RWPE2 (cell line): ENCODE results near the gene MSMO1.
A peak's percentile ranks its signal among the peaks of the same experiment; 100 is the strongest.

Experiments
- ATAC-seq: fragments of 200-7000 bp; cut with Tn5 transposase; 3 replicates; pipeline ENCODE4 v1.9.1; 2021; ENCODE audit warnings: low read depth
- DNase-seq: peaks from one replicate; pipeline ENCODE4 v3.0.0-alpha.2; 2020; ENCODE audit warnings: low spot score
- H3K27ac ChIP-seq: fragments of 450-650 bp; 2 replicates; pipeline ENCODE4 v1.5.1; 2017; ENCODE audit warnings: mild to moderate bottlenecking; ENCODE audit not compliant: poor library complexity, severe bottlenecking
- H3K27me3 ChIP-seq: fragments of 250-450 bp; sonication (Bioruptor Pico); 2 replicates; pipeline ENCODE4 v1.5.1; 2021; ENCODE audit warnings: mild to moderate bottlenecking, moderate library complexity; ENCODE audit not compliant: insufficient read depth, poor library complexity, severe bottlenecking
- H3K36me3 ChIP-seq: fragments of 250-450 bp; sonication (Bioruptor Pico); 2 replicates; pipeline ENCODE4 v1.5.1; 2020; ENCODE audit warnings: low read depth, mild to moderate bottlenecking, moderate library complexity
- H3K4me1 ChIP-seq: fragments of 250-450 bp; sonication (Bioruptor Pico); 2 replicates; pipeline ENCODE4 v1.5.1; 2021; ENCODE audit warnings: mild to moderate bottlenecking, moderate library complexity; ENCODE audit not compliant: insufficient read depth, poor library complexity, severe bottlenecking
- H3K4me3 ChIP-seq: fragments of 250-450 bp; sonication (Bioruptor Pico); 2 replicates; pipeline ENCODE4 v1.5.1; 2021; ENCODE audit warnings: mild to moderate bottlenecking, moderate library complexity; ENCODE audit not compliant: severe bottlenecking
- H3K9me3 ChIP-seq: fragments of 250-450 bp; sonication (Bioruptor Pico); 2 replicates; pipeline ENCODE4 v1.5.1; 2021; ENCODE audit warnings: mild to moderate bottlenecking, moderate library complexity; ENCODE audit not compliant: severe bottlenecking
- CTCF ChIP-seq: fragments of 450-650 bp; IDR thresholded peaks from one replicate; pipeline ENCODE4 v1.5.1; 2017; ENCODE audit warnings: mild to moderate bottlenecking, moderate library complexity; ENCODE audit not compliant: poor library complexity, severe bottlenecking

MSMO1 gene

GRCh38 chr4:165347647-165348569 lies 20.4 kb downstream of the MSMO1 start:
- no peak for ATAC-seq
- Histone ChIP-seq H3K9me3 (no peaks in the 10 kb centered on the region), H3K4me1 (no peaks in the 10 kb centered on the region), H3K27ac (no peak overlapping the region), H3K27me3 (no peaks in the 10 kb centered on the region), H3K4me3 (no peak overlapping the region), H3K36me3 (peaks cover 2% of the 10 kb centered on the region)
- DNase-seq, result no peak
- no peak for TF ChIP-seq CTCF

GRCh38 chr4:165351359-165352130 lies 24.1 kb downstream of the MSMO1 start:
- Histone ChIP-seq H3K27me3 (no peaks in the 10 kb centered on the region), H3K36me3 (no peaks in the 10 kb centered on the region), H3K4me3 (no peak overlapping the region), H3K9me3 (no peaks in the 10 kb centered on the region), H3K4me1 (no peaks in the 10 kb centered on the region), H3K27ac (no peak overlapping the region)
- TF ChIP-seq CTCF, result no peak
- ATAC-seq (no peak), DNase-seq (no peak)

GRCh38 chr4:165355900-165356300 lies 28.4 kb downstream of the MSMO1 start:
- no peaks in the 10 kb centered on the region for H3K27me3 ChIP-seq
- H3K27ac ChIP-seq, result no peak overlapping the region
- DNase-seq, result no peak
- peak; percentile 56 for ATAC-seq
- peak; percentile 78 for TF ChIP-seq CTCF
- no peaks in the 10 kb centered on the region for H3K9me3 ChIP-seq
- peaks cover 10% of the 10 kb centered on the region for H3K4me1 ChIP-seq
- no peak overlapping the region for H3K4me3 ChIP-seq
- H3K36me3 ChIP-seq, result no peaks in the 10 kb centered on the region

GRCh38 chr4:165359506-165359905 lies 32.0 kb downstream of the MSMO1 start:
- H3K4me1 ChIP-seq, result peaks cover 10% of the 10 kb centered on the region
- no peaks in the 10 kb centered on the region for H3K36me3 ChIP-seq
- no peak overlapping the region for H3K27ac ChIP-seq
- no peak overlapping the region for H3K4me3 ChIP-seq
- H3K27me3 ChIP-seq, result no peaks in the 10 kb centered on the region
- DNase-seq, result no peak
- ATAC-seq, result peak; percentile 72; the same call in 2 of the 3 replicates
- H3K9me3 ChIP-seq, result no peaks in the 10 kb centered on the region
- no peak for TF ChIP-seq CTCF
